HG03095 (cell line): ENCODE data around the gene TFRC.
"Not testable (repeated sequence)": the region's sequence is repeated elsewhere in the genome, so short reads cannot be mapped to it uniquely, and the experiment has no call there.

Source experiments
- ATAC-seq: cut with Tn5 transposase; IDR thresholded peaks from one replicate; pipeline ENCODE4 v1.9.1; 2021; ENCODE audit warnings: moderate library complexity; ENCODE audit not compliant: unreplicated experiment

Gene TFRC

GRCh38 chr3:196049653-196050052 is 32.2 kb downstream of the TFRC start:
- ATAC-seq: no peak

- no peak for ATAC-seq
Measured at GRCh38 chr3:196048922-196049598, 32.8 kb downstream of the TFRC start.

GRCh38 chr3:196047391-196048030 is 34.4 kb downstream of the TFRC start:
- ATAC-seq: no peak

- ATAC-seq: no peak
Measured at GRCh38 chr3:196044513-196044912, 37.4 kb downstream of the TFRC start.

- no peak for ATAC-seq
Measured at GRCh38 chr3:196042673-196043072, 39.2 kb downstream of the TFRC start.

GRCh38 chr3:196039359-196039758 is 42.5 kb downstream of the TFRC start:
- no peak for ATAC-seq

- not testable (repeated sequence) for ATAC-seq
Measured at GRCh38 chr3:196026059-196026458, 55.8 kb downstream of the TFRC start.

- ATAC-seq: no peak
Measured at GRCh38 chr3:196024968-196025367, 56.9 kb downstream of the TFRC start.

- ATAC-seq: no peak
Measured at GRCh38 chr3:196023947-196024346, 57.9 kb downstream of the TFRC start.

- ATAC-seq: not testable (repeated sequence)
Measured at GRCh38 chr3:196022499-196022878, 59.4 kb downstream of the TFRC start.

- no peak for ATAC-seq
Measured at GRCh38 chr3:196020373-196020772, 61.5 kb downstream of the TFRC start.

- not testable (repeated sequence) for ATAC-seq
Measured at GRCh38 chr3:196019576-196019975, 62.3 kb downstream of the TFRC start.

GRCh38 chr3:196018159-196018558 is 63.7 kb downstream of the TFRC start:
- not testable (repeated sequence) for ATAC-seq

- no peak for ATAC-seq
Measured at GRCh38 chr3:196016485-196016884, 65.4 kb downstream of the TFRC start.

GRCh38 chr3:196016059-196016458 is 65.8 kb downstream of the TFRC start:
- ATAC-seq: no peak

- no peak for ATAC-seq
Measured at GRCh38 chr3:196013587-196014487, 68.1 kb downstream of the TFRC start.

GRCh38 chr3:196012941-196013476 is 68.9 kb downstream of the TFRC start:
- no peak for ATAC-seq

- ATAC-seq: no peak
Measured at GRCh38 chr3:196012481-196012880, 69.4 kb downstream of the TFRC start.

- no peak for ATAC-seq
Measured at GRCh38 chr3:196009456-196009855, 72.4 kb downstream of the TFRC start.

GRCh38 chr3:196008929-196009328 is 73.0 kb downstream of the TFRC start:
- ATAC-seq: no peak

GRCh38 chr3:196008387-196008786 is 73.5 kb downstream of the TFRC start:
- no peak for ATAC-seq
